Dermis microvascular lymphatic vessel endothelial cell (primary cell): ENCODE measurements around the gene INSR. TPM values are rescaled to one million over a fixed set of nuclear protein-coding genes. Genes with fewer than 3 reads are reported as not detected.
A peak's percentile ranks its signal among the peaks of the same experiment; 100 is the strongest.
"Not testable (repeated sequence)": the region's sequence is repeated elsewhere in the genome, so short reads cannot be mapped to it uniquely, and the experiment has no call there.

Experiments
- DNase-seq, 2 donors: peaks; one replicate each; pipeline versions ENCODE4 v3.0.0 to v3.0.0-alpha.2; 2010; ENCODE audit warnings: low read depth in 2 of 2
- total RNA-seq: library from RNA; depleted of rRNA; stranded (reverse); fragments of >200 nt; gene quantifications from 2 replicates; pipeline ENCODE4 v1.2.1, GENCODE V29; 2014

INSR gene
- total RNA-seq, 1 donor from 2014 or later, result 38.3 TPM

- peak; percentile 85 to 94 for DNase-seq
Measured at GRCh38 chr19:7197119-7197759, 97.0 kb downstream of the INSR start.

GRCh38 chr19:7196763-7197118 is 97.5 kb downstream of the INSR start:
- no peak for DNase-seq

- DNase-seq, result no peak
Measured at GRCh38 chr19:7195046-7195445, 99.2 kb downstream of the INSR start.

GRCh38 chr19:7194566-7194965 is 99.6 kb downstream of the INSR start:
- DNase-seq, result no peak

- no peak for DNase-seq
Measured at GRCh38 chr19:7191946-7192691, 102.1 kb downstream of the INSR start.

- DNase-seq, result peak; percentile 89 to 98
Measured at GRCh38 chr19:7188698-7189629, 105.2 kb downstream of the INSR start.

GRCh38 chr19:7187605-7188339 is 106.4 kb downstream of the INSR start:
- DNase-seq, result no peak

- peak in 1 of 2 donors; percentile 67 for DNase-seq
Measured at GRCh38 chr19:7182489-7182888, 111.7 kb downstream of the INSR start.

GRCh38 chr19:7179917-7180306 is 114.3 kb downstream of the INSR start:
- no peak for DNase-seq

- DNase-seq, result no peak
Measured at GRCh38 chr19:7177926-7178325, 116.3 kb downstream of the INSR start.

- no peak for DNase-seq
Measured at GRCh38 chr19:7176792-7177191, 117.4 kb downstream of the INSR start.

- DNase-seq, result no peak
Measured at GRCh38 chr19:7172794-7173193, 121.4 kb downstream of the INSR start.

- DNase-seq, result no peak
Measured at GRCh38 chr19:7170983-7171382, 123.2 kb downstream of the INSR start.

GRCh38 chr19:7168941-7169340 is 125.3 kb downstream of the INSR start:
- no peak for DNase-seq

- DNase-seq, result no peak
Measured at GRCh38 chr19:7161292-7161691, 132.9 kb downstream of the INSR start.

- DNase-seq, result no peak
Measured at GRCh38 chr19:7159105-7159933, 134.9 kb downstream of the INSR start.

- no peak for DNase-seq
Measured at GRCh38 chr19:7153022-7153421, 141.2 kb downstream of the INSR start.

- no peak for DNase-seq
Measured at GRCh38 chr19:7152568-7152967, 141.6 kb downstream of the INSR start.

GRCh38 chr19:7149956-7150705 is 144.1 kb downstream of the INSR start:
- no peak for DNase-seq

GRCh38 chr19:7147119-7147675 is 147.0 kb downstream of the INSR start:
- not testable (repeated sequence) for DNase-seq
